T1000 (cell line): Measurements from ENCODE around the gene NBPF1.
A peak's percentile ranks its signal among the peaks of the same experiment; 100 is the strongest.

ENCODE experiments used
- DNase-seq: peaks from one replicate; lab custom pipeline; 2025; ENCODE audit warnings: mixed read lengths; lab: John Stamatoyannopoulos, UW

NBPF1 gene

GRCh38 chr1:16512624-16513411 lies 100.5 kb downstream of the NBPF1 start:
- DNase-seq: peak; percentile 71
